Stomach (tissue), 4 donors: ENCODE results near the gene PTX4.

Source experiments
- CTCF ChIP-seq, 7 experiments: fragments of 450-650 bp in 4 of 7; fragments of 200-600 bp in 3 of 7; sonication (generic) in 3 of 7; IDR thresholded peaks; one replicate each; pipeline ENCODE4 v1.5.1; 2016 to 2019; ENCODE audit warnings: antibody characterized with exemption in 7 of 7, control low read depth in 2 of 7, mild to moderate bottlenecking in 1 of 7
- EP300 ChIP-seq: sonication (generic); formaldehyde crosslinking; IDR thresholded peaks from one replicate; pipeline ENCODE4 v1.6.1; 2017; ENCODE audit warnings: antibody characterized with exemption
- POLR2A ChIP-seq, 4 donors: fragments of 450-650 bp; IDR thresholded peaks; one replicate each; pipeline ENCODE4 v1.6.1; 2016; ENCODE audit warnings: antibody characterized with exemption in 4 of 4, control low read depth in 2 of 4, mild to moderate bottlenecking in 1 of 4, moderate library complexity in 1 of 4
- POLR2AphosphoS5 ChIP-seq, 3 donors: sonication (generic); formaldehyde crosslinking; IDR thresholded peaks; one replicate each; pipeline ENCODE4 v1.6.1; 2016; ENCODE audit warnings: antibody characterized with exemption in 3 of 3

- TF ChIP-seq CTCF (IDR thresholded peaks at IDR 0.05) = no peak
- no peak for TF ChIP-seq POLR2AphosphoS5 (IDR thresholded peaks at IDR 0.05)
- no peak for TF ChIP-seq POLR2A (IDR thresholded peaks at IDR 0.05)
- no peak for TF ChIP-seq EP300
Observed at GRCh38 chr16:1453316-1453715, 35.4 kb downstream of the PTX4 start.
